Stimulated activated CD8-positive, alpha-beta memory T cell treated with anti-CD3 and anti-CD28 coated beads, Interleukin-7, amount 100 ng/mL, for 24 hours (primary cell): ENCODE measurements around the gene CORO2A.

ENCODE experiments used
- DNase-seq: peaks from one replicate; pipeline ENCODE4 v3.0.0-alpha.2; 2020; ENCODE audit warnings: low read depth

Gene CORO2A

DNA sequence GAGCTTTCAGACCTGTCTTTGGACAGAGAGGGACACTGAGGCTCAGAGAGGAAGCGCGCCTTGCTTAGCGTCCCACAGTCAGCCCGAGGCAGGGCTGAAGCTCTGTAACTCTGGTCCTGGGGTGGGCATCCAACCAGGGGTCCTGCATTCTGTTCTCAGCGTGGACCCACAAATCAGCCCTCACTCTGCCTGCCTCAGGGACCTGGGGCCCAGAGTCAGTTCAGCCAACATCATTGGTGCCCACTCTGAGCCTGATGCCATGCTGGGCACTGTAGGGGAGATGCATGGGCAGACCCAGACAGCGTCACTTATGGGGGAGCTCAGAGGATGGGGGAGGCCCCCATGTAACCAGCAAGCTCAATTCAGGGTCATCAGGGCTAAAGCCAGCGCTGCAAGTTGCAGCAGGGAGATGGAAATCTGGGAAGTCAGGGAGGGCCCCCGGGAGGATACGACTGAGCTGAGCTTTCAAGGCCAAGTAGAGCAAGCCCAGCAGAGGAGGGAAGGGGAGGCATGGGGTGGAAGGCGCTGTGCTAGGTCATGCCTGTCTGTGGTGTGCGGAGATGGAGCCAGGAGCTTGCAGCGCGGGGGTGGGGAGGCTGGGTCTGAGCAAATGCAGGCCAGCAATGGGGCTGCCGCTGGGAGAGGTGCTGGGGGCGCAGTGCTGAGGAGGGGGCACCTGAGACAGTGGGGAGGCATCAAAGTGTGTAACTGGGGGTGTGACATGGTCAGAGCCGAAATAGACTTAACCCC, 21.1 kb downstream of the CORO2A start:
- no peak for DNase-seq

DNA sequence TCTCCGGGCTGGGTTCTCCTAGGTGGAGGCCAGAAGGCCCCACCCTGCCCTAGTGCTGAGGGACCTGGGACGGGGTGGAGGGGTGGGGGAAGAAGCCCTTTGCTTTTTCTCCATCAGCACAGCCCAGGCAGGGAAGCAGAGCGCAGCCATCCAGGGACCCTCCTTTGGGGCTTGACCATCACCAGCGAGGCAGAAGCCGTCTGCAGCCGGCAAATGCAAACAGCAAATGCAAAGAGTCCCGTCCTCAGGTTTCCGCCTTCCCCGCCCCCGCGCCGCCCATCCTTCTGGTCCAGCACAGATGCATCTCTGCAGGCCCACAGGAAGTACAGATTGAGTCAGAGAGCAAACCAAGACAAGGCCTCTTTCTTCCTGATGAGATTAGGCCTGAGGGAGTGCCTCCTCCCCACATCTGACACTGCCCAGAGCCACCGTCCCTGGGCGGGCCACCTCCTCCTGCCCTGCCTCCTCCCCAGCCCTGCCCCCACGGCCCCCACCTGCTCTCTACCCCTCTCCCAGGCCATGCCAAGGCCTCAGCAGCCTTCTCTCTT, 23.4 kb downstream of the CORO2A start:
- DNase-seq, result no peak

DNA sequence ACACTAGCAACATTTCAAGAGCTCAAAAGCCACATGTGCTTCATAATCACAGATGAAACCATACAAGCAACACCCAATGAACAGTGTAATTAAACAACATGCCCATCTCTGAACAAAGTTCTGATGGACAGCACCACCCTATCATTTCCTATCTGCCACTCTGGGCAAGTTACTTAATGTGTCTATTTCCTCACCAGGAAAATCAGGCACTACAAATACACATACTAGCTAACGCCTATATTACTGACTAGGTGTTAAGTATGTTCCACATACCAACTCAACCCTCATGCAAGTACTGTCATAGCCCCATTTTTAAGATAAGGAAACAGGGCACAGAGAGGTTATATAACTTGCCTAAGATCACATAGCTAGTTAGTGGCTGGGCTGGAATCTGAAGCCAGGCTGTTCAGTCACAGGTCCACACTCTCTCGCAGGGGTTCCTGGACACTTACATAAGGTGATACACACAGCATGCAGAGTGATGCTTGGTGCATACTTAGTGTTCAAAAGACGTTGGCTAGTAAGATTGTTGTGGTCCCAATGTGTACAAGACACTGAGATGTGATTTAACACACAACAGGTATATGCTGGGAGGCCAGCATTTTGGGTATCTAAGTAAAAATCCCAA, 24.2 kb downstream of the CORO2A start:
- no peak for DNase-seq

DNA sequence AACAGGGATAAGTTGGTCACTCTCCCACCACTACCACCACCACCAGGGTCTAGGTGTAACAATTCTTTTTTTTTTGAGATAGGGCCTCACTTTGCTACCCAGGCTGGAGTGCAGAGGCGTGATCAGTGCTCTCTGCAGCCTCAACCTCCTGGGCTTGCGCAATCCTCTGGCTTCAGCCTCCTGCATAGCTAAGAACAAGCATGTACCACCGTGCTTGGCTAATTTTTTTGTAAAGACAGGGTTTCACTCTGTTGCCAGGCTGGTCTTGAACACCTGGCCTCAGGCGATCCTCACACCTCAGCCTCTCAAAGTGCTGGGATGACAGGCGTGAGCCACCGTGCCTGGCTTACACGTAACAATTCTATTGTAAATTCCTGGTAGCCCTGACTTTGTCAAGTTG, 27.5 kb downstream of the CORO2A start:
- no peak for DNase-seq

DNA sequence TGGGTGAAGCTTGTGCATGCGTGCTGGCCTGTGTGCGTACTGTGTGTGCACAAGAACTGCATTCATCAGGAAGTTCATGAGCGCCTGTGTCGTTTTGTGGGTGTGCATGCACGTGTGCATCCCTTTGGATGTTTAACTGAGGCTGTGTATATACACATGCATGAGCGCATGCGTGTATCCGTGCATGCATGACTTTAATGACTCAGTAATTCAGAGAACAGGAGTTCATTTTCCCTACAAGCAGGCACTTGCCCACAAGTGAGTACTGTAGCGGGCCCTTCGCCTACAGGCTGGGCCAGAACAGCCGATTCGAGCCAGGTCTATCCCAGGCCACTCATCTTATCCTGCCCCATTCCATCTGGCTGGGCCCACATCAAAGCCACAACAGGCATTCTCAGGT, 29.8 kb downstream of the CORO2A start:
- DNase-seq, result no peak

DNA sequence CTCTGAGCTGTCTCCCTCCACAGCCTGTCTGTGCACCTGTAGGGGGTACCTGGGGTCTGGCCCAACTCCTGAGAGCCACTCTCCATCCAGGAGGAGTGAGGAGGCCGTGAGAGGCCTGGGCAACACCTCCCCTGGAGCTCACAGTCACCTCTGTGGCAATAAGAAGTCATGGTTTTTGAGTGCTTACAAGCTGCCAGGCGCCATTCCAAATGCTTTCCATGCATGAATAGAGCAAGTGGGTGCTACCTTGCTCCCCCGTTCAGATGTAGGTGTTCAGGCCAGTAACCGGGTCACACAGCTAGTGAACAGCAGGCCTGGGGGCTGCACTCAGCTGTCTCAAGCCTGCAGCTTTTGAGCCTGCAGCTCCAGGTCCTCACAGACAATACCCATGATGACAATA, 30.6 kb downstream of the CORO2A start:
- DNase-seq, result no peak

DNA sequence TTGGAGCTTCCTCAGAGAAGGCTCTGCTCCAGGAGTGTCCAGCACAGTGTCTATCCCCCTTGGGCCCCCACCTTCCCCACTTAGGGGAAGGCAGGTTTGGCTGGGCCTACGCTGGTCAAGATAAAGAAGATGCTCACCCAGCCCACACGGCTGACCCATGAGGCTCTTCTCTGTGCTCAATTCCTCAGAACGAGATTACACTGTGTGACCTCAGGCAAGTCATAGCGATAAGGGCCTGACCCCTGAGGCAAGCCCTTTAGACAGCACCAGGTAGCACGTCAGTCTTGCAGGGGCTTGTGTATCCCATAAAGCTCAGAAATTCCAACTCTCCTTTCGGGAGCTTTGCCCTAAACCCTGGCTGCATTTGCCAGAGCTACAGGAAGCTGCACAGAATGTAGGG, 32.6 kb downstream of the CORO2A start:
- no peak for DNase-seq

DNA sequence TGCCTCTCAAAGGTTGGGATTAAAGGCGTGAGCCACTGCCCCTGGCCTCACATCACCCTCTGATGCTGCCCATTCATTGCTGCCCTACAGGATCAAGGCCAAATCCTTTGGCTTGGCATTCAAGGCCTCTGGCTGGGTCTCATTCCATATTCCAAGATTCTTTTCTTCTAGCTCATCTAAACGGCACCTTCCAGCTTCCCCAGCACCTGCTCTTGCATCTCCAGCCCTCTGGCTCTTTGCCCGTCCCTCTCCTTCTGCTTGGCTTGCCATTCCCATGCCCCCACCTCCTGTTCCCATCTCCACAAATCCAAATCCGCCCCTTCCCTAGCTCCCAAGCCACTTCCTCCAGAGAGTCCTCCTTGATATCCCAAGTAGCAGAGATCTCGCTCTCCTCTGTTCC, 33.1 kb downstream of the CORO2A start:
- DNase-seq, result no peak

DNA sequence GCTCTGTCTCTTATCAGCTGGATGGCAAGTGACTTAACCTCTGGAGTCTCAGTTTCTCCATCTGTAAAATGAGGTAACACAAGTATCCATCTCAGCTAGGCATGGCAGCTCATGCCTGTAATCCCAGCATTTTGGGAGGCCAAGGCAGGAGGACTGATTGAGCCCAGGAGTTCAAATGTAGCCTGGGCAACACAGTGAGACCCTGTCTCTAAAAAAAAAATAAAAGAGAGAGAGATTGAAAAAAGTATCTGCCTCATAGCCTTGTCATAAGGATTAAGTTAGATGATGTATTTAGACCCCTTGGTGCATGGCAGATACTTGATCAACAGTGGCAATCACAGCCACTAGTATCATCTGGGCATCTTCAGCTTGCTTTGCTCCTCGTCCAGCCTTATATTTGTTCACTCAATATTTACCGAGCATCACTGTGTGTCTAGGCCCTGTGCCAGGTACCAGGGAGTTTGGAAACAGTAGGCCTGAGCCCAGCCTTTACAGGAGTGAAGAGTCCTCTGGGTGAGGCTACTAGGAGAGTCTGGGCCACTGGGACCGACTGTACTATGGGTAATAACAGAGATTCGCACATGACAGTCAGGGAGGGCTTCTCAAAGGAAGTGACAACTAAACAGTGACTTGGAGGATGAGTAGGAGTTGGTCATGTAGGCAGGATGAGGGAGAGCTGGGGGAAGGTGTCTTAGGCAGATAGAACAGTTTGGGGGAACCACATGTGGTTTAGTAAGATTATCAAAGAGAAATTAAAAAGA, 34.2 kb downstream of the CORO2A start:
- DNase-seq, result no peak

DNA sequence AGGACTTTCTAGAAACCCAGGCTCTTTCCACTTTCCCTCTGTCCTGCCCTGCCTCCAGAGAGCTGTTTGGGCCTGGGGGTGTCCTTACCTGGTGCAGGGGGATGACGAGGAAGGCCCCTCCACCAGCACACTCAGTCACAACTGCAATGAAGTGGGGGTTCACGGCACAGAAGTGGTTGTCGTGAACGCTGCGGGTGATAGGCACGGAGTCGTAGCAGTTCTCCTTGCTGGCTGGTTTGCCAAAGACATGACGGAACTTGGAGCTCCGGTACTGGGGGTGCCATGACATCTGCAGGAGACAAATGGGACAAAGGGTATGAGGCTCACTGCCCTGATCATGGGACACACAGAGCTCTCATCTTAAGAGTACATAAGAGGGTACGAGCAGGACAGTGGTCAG, 35.1 kb downstream of the CORO2A start:
- no peak for DNase-seq

DNA sequence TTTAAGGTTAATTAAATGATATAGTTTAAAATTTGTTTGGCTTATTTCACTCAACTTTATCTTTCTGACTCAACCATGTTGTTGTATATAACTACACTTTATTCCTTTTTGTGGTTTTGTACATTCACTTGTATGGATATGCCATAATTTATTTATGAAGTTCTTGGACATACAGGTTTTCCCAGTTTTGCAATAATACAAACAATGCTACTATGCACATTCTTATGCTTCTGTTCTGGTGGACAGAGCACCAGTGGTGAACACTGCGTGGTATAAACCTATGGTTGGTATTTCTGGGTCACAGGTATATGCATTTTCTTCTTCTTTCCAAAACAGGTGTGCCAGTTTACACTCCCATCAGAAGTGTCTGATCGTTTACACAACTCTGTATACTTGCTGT, 37.8 kb downstream of the CORO2A start:
- no peak for DNase-seq

DNA sequence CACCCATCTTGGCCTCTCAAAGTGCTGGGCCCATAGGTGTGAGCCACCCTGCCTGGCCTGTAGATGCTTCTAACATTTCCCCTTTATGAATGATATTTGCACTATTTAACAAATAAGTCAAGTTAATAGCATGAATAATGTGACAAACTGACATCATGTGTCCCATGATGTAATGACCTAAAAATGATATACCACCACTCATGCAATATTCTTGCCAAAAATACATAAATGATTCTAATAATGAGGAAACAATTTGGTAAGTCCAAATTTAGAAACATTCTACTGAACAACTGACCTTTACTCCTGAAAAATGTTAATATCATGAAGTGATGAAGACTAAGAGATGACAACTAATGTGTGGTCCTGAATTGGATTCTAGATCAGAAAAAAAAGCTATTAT, 39.9 kb downstream of the CORO2A start:
- DNase-seq, result no peak

DNA sequence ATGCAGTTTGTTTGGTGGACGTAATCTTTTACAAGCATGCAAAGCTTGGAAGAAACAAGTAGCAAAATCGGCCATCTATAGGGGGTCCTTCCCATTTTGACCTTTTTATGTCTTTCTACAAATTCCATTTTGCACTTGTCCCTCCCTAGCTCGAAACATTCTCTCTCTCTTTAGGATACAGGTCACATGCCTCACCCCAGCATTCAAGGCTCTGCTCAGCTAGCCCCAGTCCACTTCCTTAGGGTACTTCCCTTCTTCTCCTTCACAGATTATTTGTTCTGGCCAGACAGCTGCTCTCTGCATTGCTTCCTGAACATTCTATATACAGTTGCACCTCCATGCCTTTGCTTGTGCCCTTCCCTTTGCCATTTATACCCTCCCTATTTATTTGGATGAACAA, 41.7 kb downstream of the CORO2A start:
- no peak for DNase-seq

DNA sequence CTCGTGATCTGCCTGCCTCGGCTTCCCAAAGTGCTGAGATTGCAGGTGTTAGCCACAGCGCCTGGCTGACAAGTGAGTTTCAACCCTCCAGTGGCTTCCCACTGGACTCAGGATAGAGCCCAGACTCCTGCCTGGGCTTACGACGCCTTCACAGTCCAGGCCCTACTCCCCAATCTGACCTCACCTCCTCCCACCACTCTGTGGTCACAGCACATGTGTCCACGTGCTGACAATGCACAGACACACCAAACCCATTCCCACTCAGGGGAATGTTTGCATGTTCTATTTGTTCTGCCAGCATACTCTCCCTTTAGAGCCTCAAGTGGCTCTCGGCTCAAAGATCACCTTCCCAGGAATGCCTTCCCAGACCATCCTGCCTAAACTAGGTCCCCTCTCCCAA, 42.3 kb downstream of the CORO2A start:
- DNase-seq, result no peak

DNA sequence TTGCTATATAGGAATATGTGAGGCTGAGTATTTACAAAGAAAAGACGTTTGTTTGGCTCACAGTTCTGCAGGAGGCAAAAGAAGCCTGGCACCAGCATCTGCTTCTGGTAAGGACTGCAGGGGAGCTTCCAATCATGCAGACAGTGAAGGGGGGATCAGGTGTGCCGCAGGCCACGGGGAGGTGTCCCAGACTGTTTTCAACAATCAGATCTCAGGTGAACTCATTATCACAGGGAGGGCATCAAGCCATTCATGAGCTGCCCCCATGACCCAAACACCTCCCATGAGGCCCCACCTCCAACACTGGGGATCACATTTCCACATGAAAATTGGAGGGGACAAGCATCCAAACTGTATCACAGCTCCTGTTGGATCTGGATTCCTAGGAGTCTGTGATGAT, 43.0 kb downstream of the CORO2A start:
- DNase-seq, result no peak

DNA sequence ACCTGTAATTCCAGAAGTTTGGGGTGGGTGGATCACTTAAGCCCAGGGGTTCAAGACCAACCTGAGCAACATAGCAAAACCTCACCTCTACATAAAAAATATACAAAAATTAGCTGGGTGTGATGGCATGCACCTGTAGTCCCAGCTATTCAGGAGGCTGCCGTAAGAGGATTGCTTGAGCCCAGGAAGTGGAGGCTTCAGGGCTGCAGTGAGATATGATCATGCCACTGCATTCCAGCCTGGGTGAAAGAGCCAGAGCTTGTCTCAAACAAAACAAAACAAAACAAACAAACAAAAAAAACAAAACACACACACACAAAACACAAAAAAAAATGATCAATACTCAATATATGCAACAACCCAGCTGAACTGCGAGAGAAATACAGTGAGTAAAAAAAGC, 44.0 kb downstream of the CORO2A start:
- DNase-seq, result no peak

DNA sequence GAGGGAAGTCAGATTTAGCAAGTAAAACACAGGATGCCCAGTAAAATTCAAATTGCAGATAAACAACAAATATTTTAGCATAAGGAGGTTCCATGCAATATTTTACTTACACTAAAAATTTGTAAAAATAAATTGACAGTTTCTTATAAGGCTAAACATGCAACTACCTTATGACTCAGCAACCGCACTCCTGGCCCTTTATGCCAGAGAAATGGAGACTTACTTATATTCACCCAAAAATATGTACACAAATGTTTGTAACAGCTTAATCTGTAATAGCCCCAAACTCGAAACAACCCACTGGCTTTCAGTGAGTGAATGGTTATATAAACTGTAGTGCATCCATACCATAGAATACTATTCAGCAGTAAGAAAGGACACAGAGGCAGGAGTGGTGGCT, 44.9 kb downstream of the CORO2A start:
- no peak for DNase-seq

DNA sequence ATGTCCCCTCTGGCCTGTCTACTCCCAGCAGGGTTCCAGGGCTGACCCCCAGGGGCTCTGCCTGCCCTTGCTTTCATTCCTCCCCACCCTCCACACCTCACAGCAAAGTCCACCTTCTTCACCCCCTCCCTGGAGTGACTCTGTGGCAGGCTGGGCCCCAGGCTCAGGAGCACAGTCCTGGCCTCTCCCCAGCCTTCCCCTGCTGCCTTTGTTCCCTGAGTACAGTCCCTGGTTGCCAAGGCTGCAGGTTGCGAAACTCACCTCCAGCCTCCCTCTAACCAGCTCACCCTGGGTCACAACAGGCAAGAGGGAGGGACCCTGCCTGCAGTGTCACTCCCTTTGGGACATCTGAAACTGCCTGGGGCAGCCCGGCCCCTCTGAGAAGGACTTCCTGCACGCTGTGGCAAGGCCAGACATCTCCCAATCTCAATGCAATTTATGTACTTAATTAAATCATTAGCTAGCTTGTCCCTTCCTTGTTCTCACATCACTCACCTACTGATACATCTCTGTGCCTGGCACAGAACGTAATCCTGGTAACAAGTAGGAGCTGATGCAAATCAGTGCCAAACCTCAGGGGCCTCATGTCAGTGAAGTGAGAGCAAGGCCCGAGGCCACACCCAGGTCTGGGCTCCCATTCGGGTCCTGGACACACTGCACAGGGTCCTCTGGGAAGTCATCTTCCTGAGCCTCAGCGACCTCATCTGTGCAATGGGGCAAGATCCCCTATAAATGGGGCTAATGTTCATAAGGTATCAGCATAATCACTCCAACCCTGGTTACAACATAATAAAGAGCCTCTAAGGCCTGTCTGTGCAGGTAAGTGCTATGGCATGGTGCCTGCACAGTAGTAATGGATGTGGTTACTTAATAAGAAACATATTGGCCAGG, 46.1 kb downstream of the CORO2A start:
- no peak for DNase-seq

DNA sequence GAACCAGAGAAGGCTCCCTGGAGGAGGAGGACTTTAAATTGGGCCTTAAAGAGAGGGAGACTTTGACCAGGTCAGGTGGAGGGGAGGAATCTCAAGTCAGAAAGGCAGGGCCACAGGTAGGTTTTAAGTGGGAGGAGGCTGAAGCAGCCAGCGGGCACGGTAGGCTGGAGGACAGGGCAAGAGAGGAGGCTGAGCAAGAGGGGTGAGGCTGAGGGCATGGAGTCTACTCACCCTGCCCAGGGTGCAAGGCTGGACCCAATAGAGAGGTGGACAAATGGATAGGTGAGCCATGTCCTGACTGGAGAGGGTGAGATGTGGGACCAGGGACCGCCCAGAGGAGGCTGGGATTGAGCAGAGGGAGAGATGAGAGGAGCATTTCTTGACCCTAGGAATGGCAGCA, 47.8 kb downstream of the CORO2A start:
- no peak for DNase-seq

DNA sequence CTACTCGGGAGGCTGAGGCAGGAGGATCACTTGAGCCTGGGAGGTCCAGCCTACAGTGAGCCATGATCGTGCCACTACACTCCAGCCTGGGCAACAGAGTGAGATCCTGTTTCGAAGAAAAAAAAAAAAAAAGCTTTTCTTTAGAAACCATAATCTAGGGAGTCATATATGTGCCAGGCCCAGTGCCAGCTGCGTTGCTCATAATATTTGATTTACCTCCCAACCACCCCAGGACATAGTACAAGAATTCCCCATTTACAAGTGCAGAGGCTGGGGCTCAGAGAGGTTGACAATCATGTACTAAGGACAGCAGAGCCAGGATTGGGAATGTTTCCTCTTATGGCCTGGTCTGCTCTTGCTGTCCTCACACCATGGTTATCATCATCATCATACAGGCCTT, 48.4 kb downstream of the CORO2A start:
- no peak for DNase-seq

DNA sequence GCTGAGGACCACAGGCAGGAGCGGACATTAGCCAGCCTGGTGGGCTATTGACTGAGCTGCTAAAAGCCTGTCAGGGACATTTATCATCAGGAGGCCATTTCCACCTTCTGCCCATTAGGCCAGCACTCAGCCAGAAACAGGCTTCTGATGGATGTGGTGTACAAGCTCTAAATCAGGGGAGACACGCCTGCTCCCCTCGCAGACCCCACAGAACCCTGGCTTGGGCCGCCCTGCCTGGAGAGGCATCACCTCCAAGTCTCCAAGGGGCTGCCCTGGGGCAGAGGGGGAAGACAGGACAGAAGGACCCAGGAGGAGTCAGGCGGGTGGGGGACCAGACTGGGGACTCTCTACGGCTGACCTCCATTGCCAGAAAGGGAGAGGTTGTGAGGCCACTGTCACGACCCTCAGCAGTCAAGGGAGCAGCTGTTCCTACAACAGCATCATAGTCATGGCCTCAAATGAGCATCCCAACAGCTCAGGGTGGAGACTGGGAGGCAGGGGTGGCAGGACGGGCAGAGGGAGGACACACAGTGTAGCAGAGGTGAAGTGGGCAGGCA, 49.4 kb downstream of the CORO2A start:
- DNase-seq, result no peak
